ENCODE data around the gene ABCB11.

The ABCB11 gene

GRCh38 chr2:169034984-169035544, 3.9 kb upstream of the ABCB11 start:
- DNase-seq (ENCODE audit: low read depth), result no peak
- no peak overlapping the region for H3K4me3 ChIP-seq (ENCODE audit: low read depth, low read length)
- in situ Hi-C loops (cut with HindIII; ENCODE audit: low sequenced_read_pairs), result no loop called here
- TF ChIP-seq, protein P1, sequence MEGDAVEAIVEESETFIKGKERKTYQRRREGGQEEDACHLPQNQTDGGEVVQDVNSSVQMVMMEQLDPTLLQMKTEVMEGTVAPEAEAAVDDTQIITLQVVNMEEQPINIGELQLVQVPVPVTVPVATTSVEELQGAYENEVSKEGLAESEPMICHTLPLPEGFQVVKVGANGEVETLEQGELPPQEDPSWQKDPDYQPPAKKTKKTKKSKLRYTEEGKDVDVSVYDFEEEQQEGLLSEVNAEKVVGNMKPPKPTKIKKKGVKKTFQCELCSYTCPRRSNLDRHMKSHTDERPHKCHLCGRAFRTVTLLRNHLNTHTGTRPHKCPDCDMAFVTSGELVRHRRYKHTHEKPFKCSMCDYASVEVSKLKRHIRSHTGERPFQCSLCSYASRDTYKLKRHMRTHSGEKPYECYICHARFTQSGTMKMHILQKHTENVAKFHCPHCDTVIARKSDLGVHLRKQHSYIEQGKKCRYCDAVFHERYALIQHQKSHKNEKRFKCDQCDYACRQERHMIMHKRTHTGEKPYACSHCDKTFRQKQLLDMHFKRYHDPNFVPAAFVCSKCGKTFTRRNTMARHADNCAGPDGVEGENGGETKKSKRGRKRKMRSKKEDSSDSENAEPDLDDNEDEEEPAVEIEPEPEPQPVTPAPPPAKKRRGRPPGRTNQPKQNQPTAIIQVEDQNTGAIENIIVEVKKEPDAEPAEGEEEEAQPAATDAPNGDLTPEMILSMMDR (IDR thresholded peaks at IDR 0.05; ENCODE audit: low read depth, low read length, missing control alignments), result no peak

DNA sequence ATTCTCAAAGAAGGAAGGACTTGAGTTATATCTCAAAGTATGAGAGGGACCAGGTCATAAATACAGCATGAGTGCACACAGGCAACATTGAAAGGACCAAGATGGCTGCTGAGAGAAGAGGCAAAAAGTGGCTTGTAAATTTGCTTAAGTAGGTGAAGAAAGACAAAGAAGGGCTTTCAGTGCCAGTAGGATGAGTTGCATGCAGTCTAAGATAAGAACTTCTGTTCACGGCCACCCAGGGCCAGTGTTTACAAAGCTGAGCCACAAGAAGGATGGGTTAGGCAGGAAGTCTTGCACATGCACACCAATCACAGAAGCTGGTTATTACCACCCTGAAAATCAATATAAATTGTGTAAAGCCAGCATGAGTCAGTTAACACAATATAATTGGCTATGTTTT, 3.1 kb upstream of the ABCB11 start:
- no peak overlapping the region for H3K4me3 ChIP-seq (ENCODE audit: low read depth, low read length)
- TF ChIP-seq, protein P1 (IDR thresholded peaks at IDR 0.05; ENCODE audit: low read depth, low read length, missing control alignments), result no peak
- no peak for DNase-seq (ENCODE audit: low read depth)
- in situ Hi-C loops (cut with HindIII; ENCODE audit: low sequenced_read_pairs), result no loop called here

GRCh38 chr2:169029341-169029740, 1.8 kb downstream of the ABCB11 start:
- in situ Hi-C loops (cut with HindIII; ENCODE audit: low sequenced_read_pairs), result no loop called here
- H3K4me3 ChIP-seq (ENCODE audit: low read depth, low read length), result no peak overlapping the region
- DNase-seq (ENCODE audit: low read depth), result no peak
- TF ChIP-seq, protein P1 (IDR thresholded peaks at IDR 0.05; ENCODE audit: low read depth, low read length, missing control alignments), result no peak

- no peak overlapping the region for H3K4me3 ChIP-seq (ENCODE audit: low read depth, low read length)
- no peak for DNase-seq (ENCODE audit: low read depth)
- in situ Hi-C loops (cut with HindIII; ENCODE audit: low sequenced_read_pairs), result no loop called here
- TF ChIP-seq, protein P1 (IDR thresholded peaks at IDR 0.05; ENCODE audit: low read depth, low read length, missing control alignments), result no peak
Observed at GRCh38 chr2:169027234-169027633, 3.9 kb downstream of the ABCB11 start.

DNA sequence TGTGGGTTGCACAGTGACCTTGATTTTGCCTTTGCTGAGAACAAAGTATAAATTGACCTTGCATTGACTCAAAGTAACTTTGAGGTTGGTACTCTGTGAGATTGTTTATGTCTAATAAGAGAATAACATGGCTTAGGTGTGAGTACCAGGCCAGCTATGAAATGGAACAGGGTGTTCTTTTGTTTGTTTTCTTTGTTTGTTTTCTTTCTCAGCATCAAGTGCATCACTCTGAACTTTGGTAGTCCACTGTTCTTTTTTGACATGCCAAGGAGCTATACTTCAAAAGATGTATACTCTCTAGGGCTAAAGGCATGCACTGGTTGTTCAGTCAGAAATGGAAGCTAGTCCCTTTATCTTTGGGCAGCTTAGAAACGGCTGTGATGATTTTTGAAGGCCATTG, 5.1 kb downstream of the ABCB11 start:
- in situ Hi-C loops (cut with HindIII; ENCODE audit: low sequenced_read_pairs), result no loop called here
- TF ChIP-seq, protein P1 (IDR thresholded peaks at IDR 0.05; ENCODE audit: low read depth, low read length, missing control alignments), result no peak
- no peak overlapping the region for H3K4me3 ChIP-seq (ENCODE audit: low read depth, low read length)
- no peak for DNase-seq (ENCODE audit: low read depth)

DNA sequence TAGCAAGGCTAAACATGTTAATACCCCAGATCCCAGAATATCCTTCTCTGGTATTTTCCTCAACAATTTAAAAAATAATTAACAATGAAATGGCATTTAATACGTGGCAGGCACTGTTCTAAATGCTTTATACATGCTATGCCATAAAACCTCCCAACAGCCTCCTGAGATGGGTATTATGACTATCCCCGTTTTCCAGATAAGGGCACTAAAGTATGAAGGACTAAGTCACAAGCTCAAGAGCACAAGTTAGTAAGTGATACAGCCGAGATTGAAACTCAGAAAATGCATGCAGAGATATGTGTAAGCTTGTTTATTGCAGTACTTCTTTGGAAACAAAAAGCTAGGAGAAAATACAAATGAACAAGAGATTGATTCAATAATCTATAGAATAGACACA, 8.0 kb downstream of the ABCB11 start:
- in situ Hi-C loops (cut with HindIII; ENCODE audit: low sequenced_read_pairs), result no loop called here
- DNase-seq (ENCODE audit: low read depth), result no peak
- no peak overlapping the region for H3K4me3 ChIP-seq (ENCODE audit: low read depth, low read length)
- TF ChIP-seq, protein P1 (IDR thresholded peaks at IDR 0.05; ENCODE audit: low read depth, low read length, missing control alignments), result no peak
